ENCODE results near the gene PGM1.

Gene PGM1

GRCh38 chr1:63633281-63633680, 40.1 kb downstream of the PGM1 start:
- no peak for DNase-seq (ENCODE audit: low spot score)

DNA sequence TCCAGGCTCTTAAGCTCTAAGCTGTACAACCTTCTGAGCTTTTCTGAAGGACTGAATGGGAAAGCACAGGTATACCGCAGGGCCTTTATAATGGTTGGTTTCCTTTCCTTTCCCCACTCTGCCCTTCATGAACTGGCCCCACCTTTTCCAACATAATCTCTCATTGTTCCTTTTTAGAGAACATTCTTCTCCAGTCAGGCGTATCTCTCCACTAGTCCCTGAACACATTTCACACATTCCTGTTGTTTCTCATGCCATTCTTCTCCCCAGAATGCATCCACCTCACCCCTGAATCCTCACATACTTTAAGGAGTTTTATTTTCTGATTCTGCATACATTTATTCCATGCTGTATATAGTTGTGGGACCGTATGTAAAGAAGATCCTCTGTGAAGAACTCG, 41.3 kb downstream of the PGM1 start:
- no peak for DNase-seq (ENCODE audit: low spot score)

GRCh38 chr1:63635681-63636080, 42.5 kb downstream of the PGM1 start:
- DNase-seq (ENCODE audit: low spot score): no peak

GRCh38 chr1:63636192-63637105, 43.2 kb downstream of the PGM1 start:
- DNase-seq (ENCODE audit: low spot score): no peak

DNA sequence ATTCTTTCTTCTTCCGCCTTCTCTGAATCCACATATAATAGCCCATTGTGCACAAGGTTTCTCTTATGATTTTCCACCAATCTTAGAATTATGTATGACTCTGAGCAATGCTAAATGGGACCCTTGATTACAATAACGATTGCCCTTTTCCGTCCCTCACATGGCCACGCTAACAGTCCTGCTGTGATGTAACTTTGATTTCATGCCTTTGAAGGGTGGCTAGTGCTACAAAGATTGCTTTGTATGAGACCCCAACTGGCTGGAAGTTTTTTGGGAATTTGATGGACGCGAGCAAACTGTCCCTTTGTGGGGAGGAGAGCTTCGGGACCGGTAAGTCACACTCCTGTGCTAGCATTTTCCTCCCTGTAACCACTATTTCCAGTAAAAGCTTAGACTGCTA, 45.3 kb downstream of the PGM1 start:
- DNase-seq (ENCODE audit: low spot score): no peak

GRCh38 chr1:63638875-63639274, 45.7 kb downstream of the PGM1 start:
- no peak for DNase-seq (ENCODE audit: low spot score)

DNA sequence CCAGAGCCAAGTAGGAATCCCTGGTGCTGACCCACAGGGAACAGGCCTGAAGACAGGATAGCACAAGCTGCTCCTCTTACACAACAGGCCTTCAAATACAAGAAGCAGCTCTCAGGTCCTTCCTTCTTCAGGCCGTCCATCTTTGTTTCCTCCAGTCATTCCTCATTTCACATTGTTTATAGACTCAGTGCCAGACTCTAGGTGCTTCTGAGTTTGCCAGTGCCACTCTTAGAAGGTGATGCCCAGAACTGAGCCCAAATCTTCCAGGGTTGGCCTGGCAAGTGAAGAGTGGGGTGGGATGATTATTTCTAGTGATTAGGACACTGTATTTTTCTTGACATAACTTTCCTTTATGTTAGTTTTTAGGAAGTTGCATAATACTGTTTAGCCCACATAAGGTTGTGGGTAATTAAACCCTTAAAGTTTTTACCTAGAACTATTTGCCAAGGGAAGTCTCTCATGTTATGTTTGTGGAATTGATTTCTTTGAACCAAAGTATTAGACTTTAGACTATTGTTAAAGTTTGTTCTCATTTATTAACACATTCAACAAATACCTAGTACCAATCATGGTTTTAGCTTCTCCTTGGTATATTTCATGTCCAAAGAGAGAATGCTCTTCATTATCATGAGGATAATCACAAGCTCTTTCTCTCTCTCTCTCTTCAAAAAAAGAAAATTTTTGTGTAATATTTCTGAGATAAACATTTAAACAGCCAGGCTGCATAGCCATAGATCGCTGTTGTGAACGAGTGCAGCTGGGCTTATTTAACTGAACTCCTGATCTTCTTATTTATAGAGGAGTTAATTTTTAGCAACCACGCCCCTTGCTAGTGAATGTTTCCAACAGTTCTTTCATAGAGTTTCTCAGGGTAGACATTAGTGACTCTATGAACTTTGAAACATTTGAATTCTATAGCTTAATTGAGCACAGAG, 47.7 kb downstream of the PGM1 start:
- no peak for DNase-seq (ENCODE audit: low spot score)

- DNase-seq (ENCODE audit: low spot score): no peak
Observed at GRCh38 chr1:63641615-63642014, 48.4 kb downstream of the PGM1 start.

GRCh38 chr1:63642901-63643300, 49.7 kb downstream of the PGM1 start:
- no peak for DNase-seq (ENCODE audit: low spot score)

DNA sequence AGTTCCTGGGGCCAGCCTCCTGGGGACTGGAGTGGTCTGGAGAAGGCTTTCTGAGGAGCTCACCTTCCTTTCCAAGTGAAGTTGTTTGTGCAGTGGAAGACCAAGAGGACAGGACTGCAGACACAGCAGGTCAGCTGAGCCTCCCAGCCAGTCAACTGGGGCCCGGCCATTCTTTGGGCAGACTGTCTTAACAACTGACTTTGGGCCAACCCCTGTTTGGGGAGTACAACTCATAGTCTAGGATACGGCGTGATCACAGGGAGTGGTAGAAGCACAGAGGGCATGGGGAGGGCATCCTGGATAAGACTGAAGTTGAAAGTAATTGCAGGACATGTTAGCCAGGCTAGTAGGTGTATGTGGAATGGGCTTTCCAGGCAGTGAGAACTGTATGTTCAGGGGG, 50.3 kb downstream of the PGM1 start:
- DNase-seq (ENCODE audit: low spot score): no peak

DNA sequence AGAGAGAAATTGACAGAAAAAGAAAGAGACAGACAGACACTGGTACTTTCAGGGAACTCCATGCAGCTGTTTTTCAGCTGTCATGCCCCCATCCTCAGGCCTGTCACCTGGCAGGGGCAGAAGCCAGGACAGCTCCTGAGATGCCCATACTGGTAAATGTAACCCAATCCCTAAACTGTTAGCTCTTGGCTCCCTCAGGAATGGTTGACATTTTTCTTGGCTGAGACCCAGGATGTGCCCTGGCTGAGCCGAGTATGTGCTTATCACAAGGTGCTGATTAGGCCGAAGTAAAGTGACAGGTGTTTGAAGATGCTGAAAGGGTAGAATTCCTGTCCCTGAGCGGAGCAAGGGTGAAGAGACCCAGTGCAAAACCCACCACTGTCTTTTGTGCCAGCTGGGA, 50.7 kb downstream of the PGM1 start:
- no peak for DNase-seq (ENCODE audit: low spot score)

- DNase-seq (ENCODE audit: low spot score): no peak
Observed at GRCh38 chr1:63645317-63645716, 52.1 kb downstream of the PGM1 start.

DNA sequence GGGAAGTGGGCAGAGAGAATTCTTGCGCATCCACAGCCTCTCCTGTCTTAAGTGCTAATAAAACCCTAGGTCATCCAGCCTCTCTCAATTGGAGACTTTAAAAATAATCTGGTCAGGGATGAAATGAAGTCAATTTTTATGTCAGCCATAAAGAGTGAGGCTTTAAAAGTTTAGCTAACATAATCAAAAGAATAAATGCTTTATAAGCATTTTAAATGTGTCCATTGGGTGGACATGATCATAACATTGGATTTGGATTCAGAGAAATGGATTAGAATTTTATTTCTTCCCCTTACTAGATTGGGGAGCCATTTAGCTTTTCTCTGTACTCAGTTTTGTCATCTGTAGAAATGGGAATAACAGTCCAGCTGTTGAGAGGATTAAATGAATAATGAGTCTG, 55.5 kb downstream of the PGM1 start:
- no peak for DNase-seq (ENCODE audit: low spot score)

DNA sequence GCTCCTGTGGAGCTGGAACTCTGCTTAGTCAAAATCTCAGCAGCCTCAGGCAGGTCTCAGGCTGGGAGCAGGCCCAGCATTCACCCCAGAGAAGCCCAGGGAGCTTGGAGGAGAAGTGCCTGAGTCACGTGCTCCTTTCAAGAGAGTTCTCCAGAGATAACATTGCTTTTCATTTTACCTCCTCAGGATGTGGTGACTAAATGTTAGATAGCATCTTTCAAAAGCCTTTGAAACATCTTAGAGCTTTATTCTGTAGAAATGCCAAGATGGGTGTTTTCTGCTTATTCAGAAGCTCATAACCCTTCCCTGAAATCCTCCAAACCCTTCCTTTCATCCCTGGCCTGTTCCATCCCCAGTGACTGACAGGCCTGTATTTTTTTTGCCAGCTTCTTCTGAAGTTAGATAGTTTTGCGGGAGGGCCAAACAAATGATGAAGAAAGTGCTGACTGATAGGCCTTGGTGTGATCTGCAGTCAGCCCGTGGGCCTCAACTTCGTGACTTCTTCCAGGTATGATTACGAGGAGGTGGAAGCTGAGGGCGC, 58.0 kb downstream of the PGM1 start:
- DNase-seq (ENCODE audit: low spot score): no peak

DNA sequence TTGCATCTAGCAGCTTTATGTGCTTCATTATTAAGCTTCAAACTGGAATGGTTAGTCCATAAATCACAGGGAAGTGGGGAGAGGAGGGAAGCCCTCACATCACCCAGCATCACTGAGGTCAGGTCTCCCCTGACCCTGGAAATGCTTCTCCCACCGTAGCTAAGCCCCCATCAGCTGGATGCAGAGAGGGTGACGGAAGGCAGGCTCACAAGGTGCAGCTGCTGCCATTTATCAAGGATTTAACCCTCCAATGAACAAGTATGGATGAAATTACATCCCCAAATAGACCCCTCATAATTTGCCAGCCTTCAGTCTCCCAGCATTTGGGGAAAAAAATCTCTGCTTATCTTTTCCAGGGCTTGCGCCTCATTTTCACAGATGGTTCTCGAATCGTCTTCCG, 60.8 kb downstream of the PGM1 start:
- no peak for DNase-seq (ENCODE audit: low spot score)

- no peak for DNase-seq (ENCODE audit: low spot score)
Observed at GRCh38 chr1:63659448-63659847, 66.2 kb downstream of the PGM1 start.

- DNase-seq (ENCODE audit: low spot score): peak; percentile 18
Observed at GRCh38 chr1:63662056-63662836, 69.0 kb downstream of the PGM1 start.

DNA sequence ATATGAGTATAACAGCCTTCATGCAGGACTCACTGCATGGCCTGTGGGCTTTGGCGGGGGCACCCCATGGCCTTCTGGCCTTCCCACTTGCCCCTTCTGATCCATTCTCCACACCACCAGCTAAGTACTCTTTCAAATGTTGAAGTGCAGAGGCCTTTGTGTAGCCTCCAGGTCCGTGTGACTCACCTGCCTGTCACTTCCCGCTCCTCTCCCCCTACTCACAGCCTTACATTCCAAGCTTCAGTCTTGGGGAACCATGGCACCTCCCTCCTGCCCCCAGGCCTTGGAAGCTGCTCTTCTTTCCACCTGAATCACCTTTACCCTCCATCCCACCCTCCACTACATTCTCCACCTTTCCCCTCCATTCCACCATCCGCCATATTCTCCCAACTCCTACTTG, 69.6 kb downstream of the PGM1 start:
- DNase-seq (ENCODE audit: low spot score): no peak

- DNase-seq (ENCODE audit: low spot score): no peak
Observed at GRCh38 chr1:63663301-63663700, 70.1 kb downstream of the PGM1 start.

GRCh38 chr1:63663873-63664272, 70.7 kb downstream of the PGM1 start:
- DNase-seq (ENCODE audit: low spot score): no peak

GRCh38 chr1:63664742-63665141, 71.5 kb downstream of the PGM1 start:
- DNase-seq (ENCODE audit: low spot score): no peak

DNA sequence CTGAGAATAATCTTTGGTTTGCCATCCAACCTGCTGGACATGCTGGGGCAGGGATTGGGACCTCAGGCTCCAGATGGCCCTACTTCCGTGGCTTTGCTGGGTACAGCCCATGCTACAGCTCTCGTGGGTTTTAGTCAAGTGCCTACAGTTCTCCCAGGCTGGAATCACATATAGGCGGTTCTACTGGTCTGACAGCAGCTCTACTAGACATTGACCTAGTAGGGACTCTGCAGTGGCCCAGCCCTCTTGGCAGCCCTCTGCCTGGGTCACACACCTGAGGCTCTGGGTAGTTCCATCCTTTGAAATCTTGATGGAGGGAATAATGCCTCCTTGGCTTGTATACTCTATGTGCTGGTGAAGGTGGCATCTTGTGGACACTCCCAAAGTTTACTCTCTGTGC, 72.2 kb downstream of the PGM1 start:
- DNase-seq (ENCODE audit: low spot score): no peak

All from hepatic stellate cell (primary cell).